Measurements from ENCODE around the gene COG8. TPM values are rescaled to one million over a fixed set of nuclear protein-coding genes. Genes with fewer than 3 reads are reported as not detected.

COG8 gene
- total and polyA plus RNA-seq, 9 of the 15 experiments (the other 6 are each of a cell fraction or from before 2014, with no cell fraction given): 3.7 to 42.6 (median 30.1) TPM

GRCh38 chr16:69327585-69328310, 11.6 kb downstream of the COG8 start:
- Histone ChIP-seq H3K4me2 (ENCODE audit: insufficient read depth, low read length) (peak overlapping the region; percentile 89), H3K9me3 (replicated peaks; ENCODE audit: control insufficient read depth, insufficient read depth, low read depth, low read length) (no peaks in the 10 kb centered on the region), H3K36me3 (ENCODE audit: control insufficient read depth, insufficient read depth, low read length) (peaks cover 78% of the 10 kb centered on the region), H2AFZ (ENCODE audit: low read depth, low read length) (no peak overlapping the region), H3K4me1 (replicated peaks in 1 of 2; ENCODE audit: control insufficient read depth in 2 of 2, insufficient read depth in 2 of 2, low read length in 2 of 2) (peaks cover 21 to 69% of the 10 kb centered on the region in 2 experiments; a peak in 4 of 5 replicates), H3K9me1 (ENCODE audit: control insufficient read depth, insufficient read depth, low read length) (no peaks in the 10 kb centered on the region), H3K79me2 (ENCODE audit: control insufficient read depth, insufficient read depth, low read length) (peaks cover 84% of the 10 kb centered on the region), H3K9ac (ENCODE audit: insufficient read depth in 1 of 2, low read depth in 2 of 2, low read length in 2 of 2) (peak overlapping the region; percentile 85 to 97; a peak in 2 of 4 replicates), H3K27ac (ENCODE audit: extremely low read depth, low read depth, low read length) (peak overlapping the region; percentile 47; the same call in 2 of the 3 replicates), H3K27me3 (ENCODE audit: control insufficient read depth in 2 of 2, insufficient read depth in 2 of 2, low read length in 2 of 2) (no peaks in the 10 kb centered on the region), H4K20me1 (replicated peaks; ENCODE audit: control insufficient read depth, insufficient read depth, low read length) (peaks cover 33% of the 10 kb centered on the region), H3K4me3 (peak overlapping the region; percentile 88)
- CTCF ChIA-PET (ENCODE audit: low intra/inter-chr PET ratio): no interaction called here
- intact Hi-C loops (cut with micrococcal nuclease) (no loop called here), in situ Hi-C loops (cut with MboI) (no loop called here)
- no TSS peak for BruUV-seq (replicated peaks)
- no peak for TF ChIP-seq ZFP91 (CRISPR knock-in tag; IDR thresholded peaks at IDR 0.05)
- 0 out of 2 replicates have a peak, but pooled peaks have one; percentile 1 for TF ChIP-seq POLR2AphosphoS5 (IDR thresholded peaks at IDR 0.05; ENCODE audit: control insufficient read depth, insufficient read depth, low read depth, low read length)
- TF ChIP-seq RAD21 (CRISPR knock-in tag; conservative IDR thresholded peaks at IDR 0.05 in 1 of 2, IDR thresholded peaks at IDR 0.05 in 1 of 2): no peak
- TF ChIP-seq ZNF316 (IDR thresholded peaks at IDR 0.05): peak; percentile 21; the same call in 1 of the 2 replicates
- peak; percentile 49; the same call in 1 of the 2 replicates for TF ChIP-seq BCOR (IDR thresholded peaks at IDR 0.05)
- no peak for TF ChIP-seq ZBTB5 (IDR thresholded peaks at IDR 0.05)
- peak; percentile 78 for TF ChIP-seq ZNF121 (CRISPR knock-in tag; conservative IDR thresholded peaks at IDR 0.05)
- TF ChIP-seq POLR2B (IDR thresholded peaks at IDR 0.05; ENCODE audit: low read depth, partially characterized antibody): no peak
- TF ChIP-seq RBM25 (IDR thresholded peaks at IDR 0.05; ENCODE audit: low read depth, low read length, severe bottlenecking): peak; percentile 45
- WGBS (ENCODE audit: insufficient coverage, low coverage, missing lambda C conversion rate): 54% methylated on average over 12 of the region's 14 CpGs
- DNase-seq (ENCODE audit: extremely low read depth in 1 of 4, low spot score in 3 of 4) (no peak), FAIRE-seq (peak; percentile 58), ATAC-seq (no peak)
- POLR2A ChIA-PET: interaction anchor here (0.6 to 5.1 kb wide), 4 partner anchors 11 to 55 kb away, joined by 3 to 51 read pairs (median 18); partner anchors contain the start of genes COG8 and NIP7

Measured in K562 (cell line).